HepG2 (cell line): ENCODE data around the gene TREM1. TPM values are rescaled to one million over a fixed set of nuclear protein-coding genes. Genes with fewer than 3 reads are reported as not detected.

Experiments used
- ARID5B ChIP-seq: IDR thresholded peaks from 2 replicates; pipeline ENCODE4 v1.4.0; 2020; ENCODE audit warnings: mild to moderate bottlenecking, missing genetic modification reagents
- BCL6 ChIP-seq: IDR thresholded peaks from 2 replicates; pipeline ENCODE4 v1.6.1; 2016; ENCODE audit warnings: missing genetic modification reagents, missing compliant biosample characterization
- DDIT3 ChIP-seq: sonication (generic); formaldehyde crosslinking; IDR thresholded peaks from 2 replicates; pipeline ENCODE4 v1.4.0; 2020; ENCODE audit warnings: mild to moderate bottlenecking, missing genetic modification reagents
- DR1 ChIP-seq: sonication (generic); formaldehyde crosslinking; IDR thresholded peaks from 2 replicates; pipeline ENCODE4 v1.8.0; 2021; ENCODE audit warnings: mild to moderate bottlenecking, missing genetic modification reagents, inconsistent platforms
- GATAD1 ChIP-seq: IDR thresholded peaks from 2 replicates; pipeline ENCODE4 v1.6.1; 2016; ENCODE audit warnings: missing genetic modification reagents, missing compliant biosample characterization
- HNF4A ChIP-seq: sonication (generic); formaldehyde crosslinking; IDR thresholded peaks from 2 replicates; pipeline ENCODE4 v1.4.0; 2020; ENCODE audit warnings: missing genetic modification reagents
- JARID2 ChIP-seq: sonication (generic); formaldehyde crosslinking; IDR thresholded peaks from 2 replicates; pipeline ENCODE4 v1.8.1; 2023; ENCODE audit warnings: missing genetic modification reagents, inconsistent platforms; ENCODE audit not compliant: insufficient replicate concordance
- MBNL3 ChIP-seq: fragments of 250-450 bp; sonication (Bioruptor Pico); conservative IDR thresholded peaks from 2 replicates; pipeline ENCODE4 v1.8.0; 2022; ENCODE audit warnings: mild to moderate bottlenecking, inconsistent platforms
- PLRG1 ChIP-seq: fragments of 450-650 bp; conservative IDR thresholded peaks from 2 replicates; pipeline ENCODE4 v1.6.1; 2016
- RXRA ChIP-seq: sonication (generic); formaldehyde crosslinking; IDR thresholded peaks from 2 replicates; pipeline ENCODE4 v1.5.1; 2020; ENCODE audit warnings: missing genetic modification reagents
- SRSF9 ChIP-seq: fragments of 200-400 bp; formaldehyde crosslinking; IDR thresholded peaks from 2 replicates; pipeline ENCODE4 v1.6.1; 2018; ENCODE audit warnings: borderline replicate concordance, mild to moderate bottlenecking, low read depth, low read length; ENCODE audit not compliant: insufficient read depth, poor library complexity, severe bottlenecking
- SYNCRIP ChIP-seq: fragments of 200-400 bp; formaldehyde crosslinking; IDR thresholded peaks from 2 replicates; pipeline ENCODE4 v1.6.1; 2018; ENCODE audit warnings: mild to moderate bottlenecking, low read depth, low read length; ENCODE audit not compliant: insufficient read depth
- TRIM24 ChIP-seq: sonication (generic); formaldehyde crosslinking; IDR thresholded peaks from 2 replicates; pipeline ENCODE4 v1.8.0; 2022; ENCODE audit warnings: mild to moderate bottlenecking, missing genetic modification reagents
- ZBTB14 ChIP-seq: sonication (generic); formaldehyde crosslinking; IDR thresholded peaks from 2 replicates; pipeline ENCODE4 v1.4.0; 2020; ENCODE audit warnings: missing genetic modification reagents
- ZBTB20 ChIP-seq: sonication (generic); formaldehyde crosslinking; IDR thresholded peaks from 2 replicates; pipeline ENCODE4 v1.8.1; 2023; ENCODE audit warnings: missing genetic modification reagents, low read depth, mild to moderate bottlenecking, borderline replicate concordance
- ZFP36L2 ChIP-seq: sonication (generic); formaldehyde crosslinking; IDR thresholded peaks from 2 replicates; pipeline ENCODE4 v1.4.0; 2020; ENCODE audit warnings: missing genetic modification reagents
- ZNF136 ChIP-seq: sonication (generic); formaldehyde crosslinking; IDR thresholded peaks from 2 replicates; pipeline ENCODE4 v1.8.1; 2022; ENCODE audit warnings: low read depth, mild to moderate bottlenecking, moderate library complexity, missing genetic modification reagents
- ZNF24 ChIP-seq: fragments of 450-650 bp; IDR thresholded peaks from 2 replicates; pipeline ENCODE4 v1.6.1; 2017; ENCODE audit warnings: antibody characterized with exemption, mild to moderate bottlenecking
- ZNF274 ChIP-seq: sonication (generic); formaldehyde crosslinking; IDR thresholded peaks from 2 replicates; pipeline ENCODE4 v1.5.1; 2020; ENCODE audit warnings: mild to moderate bottlenecking, missing genetic modification reagents
- ZNF562 ChIP-seq: sonication (generic); formaldehyde crosslinking; IDR thresholded peaks from 2 replicates; pipeline ENCODE4 v1.8.0; 2022; ENCODE audit warnings: missing genetic modification reagents, borderline replicate concordance
- ZNF576 ChIP-seq: sonication (generic); formaldehyde crosslinking; IDR thresholded peaks from 2 replicates; pipeline ENCODE4 v1.4.0; 2020; ENCODE audit warnings: mild to moderate bottlenecking, missing genetic modification reagents
- ZNF619 ChIP-seq: sonication (generic); formaldehyde crosslinking; IDR thresholded peaks from 2 replicates; pipeline ENCODE4 v1.4.0; 2020; ENCODE audit warnings: mild to moderate bottlenecking, missing genetic modification reagents
- ZNF644 ChIP-seq: IDR thresholded peaks from 2 replicates; pipeline ENCODE4 v1.6.1; 2016; ENCODE audit warnings: low read depth
- ZUFSP ChIP-seq: sonication (generic); formaldehyde crosslinking; IDR thresholded peaks from 2 replicates; pipeline ENCODE4 v1.9.0; 2021; ENCODE audit warnings: missing genetic modification reagents, mild to moderate bottlenecking, borderline replicate concordance
- polyA plus RNA-seq, 8 experiments: library from polyadenylated mRNA; depleted of rRNA in 3 of 8; stranded (reverse) in 7 of 8; unstranded in 1 of 8; fragments of >200 nt; fragmentation: Illumina TruSeq in 4 of 8; extraction: Trizol in 4 of 8; gene quantifications; 2 replicates each; pipeline versions ENCODE4 v1.2.1 to v1.2.3, GENCODE V29; 2011 to 2016; ENCODE audit warnings: low read depth in 4 of 8, missing spikeins in 1 of 8, mixed read lengths in 1 of 8; ENCODE audit not compliant: insufficient read depth in 1 of 8
- total RNA-seq, 5 experiments: library from RNA; depleted of rRNA; stranded (reverse); fragments of >200 nt; fragmentation: Illumina TruSeq; extraction: Trizol; gene quantifications; 2 replicates each; pipeline ENCODE4 v1.2.3, GENCODE V29; 2016; ENCODE audit warnings: low read depth in 1 of 5

TREM1 gene
- total and polyA plus RNA-seq, 2 of the 13 experiments (the other 11 are each of a cell fraction or from before 2014, with no cell fraction given), result 0.49 TPM; not detected in 1

- TF ChIP-seq ZBTB20 (CRISPR knock-in tag) (no peak), RXRA (no peak), ZNF562 (CRISPR knock-in tag) (no peak), GATAD1 (CRISPR knock-in tag) (no peak), ZNF644 (0 out of 2 replicates have a peak, but pooled peaks have one; percentile 45), ZBTB14 (no peak), ZFP36L2 (CRISPR knock-in tag) (no peak), SYNCRIP (no peak), ZNF24 (no peak), SRSF9 (no peak), HNF4A (CRISPR knock-in tag) (no peak), DR1 (CRISPR knock-in tag) (no peak), BCL6 (CRISPR knock-in tag) (0 out of 2 replicates have a peak, but pooled peaks have one; percentile 24), ZNF576 (CRISPR knock-in tag) (no peak), DDIT3 (CRISPR knock-in tag) (no peak), ARID5B (CRISPR knock-in tag) (0 out of 2 replicates have a peak, but pooled peaks have one; percentile 31), MBNL3 (CRISPR knock-in tag) (no peak), ZNF274 (CRISPR knock-in tag) (no peak), ZUFSP (no peak), ZNF136 (no peak), ZNF619 (CRISPR knock-in tag) (no peak), TRIM24 (CRISPR knock-in tag) (no peak), PLRG1 (no peak), JARID2 (peak; percentile 31)
These were observed 7.6 kb downstream of the TREM1 start (continued) for GRCh38 chr6:41278699-41279405.
